Omental fat pad (tissue), 4 donors: Measurements from ENCODE around the gene IPO9. TPM values are rescaled to one million over a fixed set of nuclear protein-coding genes. Genes with fewer than 3 reads are reported as not detected.

Experiments
- ATAC-seq: fragments of 150-250 bp; one replicate; pipeline ENCODE4 v1.9.1; 2016; ENCODE audit warnings: mild to moderate bottlenecking, moderate library complexity; ENCODE audit not compliant: low FRiP score
- DNase-seq: peaks from one replicate; pipeline ENCODE4 v3.0.0-alpha.2; 2019; ENCODE audit warnings: low spot score
- total RNA-seq, 4 donors: library from RNA; depleted of rRNA; stranded (reverse); fragments of >200 nt; gene quantifications; one replicate each; pipeline ENCODE4 v1.1.0, GENCODE V29; 2016
- TF ChIP-seq, protein P1 (sequence below), 3 donors: fragments of 450-650 bp; IDR thresholded peaks; one replicate each; pipeline ENCODE4 v1.5.1; 2016 to 2017; ENCODE audit warnings: antibody characterized with exemption in 3 of 3, mild to moderate bottlenecking in 3 of 3, moderate library complexity in 2 of 3

IPO9 gene
- total RNA-seq: 10 to 100 TPM; 13.4 to 19.7 (median 17.4) TPM

DNA sequence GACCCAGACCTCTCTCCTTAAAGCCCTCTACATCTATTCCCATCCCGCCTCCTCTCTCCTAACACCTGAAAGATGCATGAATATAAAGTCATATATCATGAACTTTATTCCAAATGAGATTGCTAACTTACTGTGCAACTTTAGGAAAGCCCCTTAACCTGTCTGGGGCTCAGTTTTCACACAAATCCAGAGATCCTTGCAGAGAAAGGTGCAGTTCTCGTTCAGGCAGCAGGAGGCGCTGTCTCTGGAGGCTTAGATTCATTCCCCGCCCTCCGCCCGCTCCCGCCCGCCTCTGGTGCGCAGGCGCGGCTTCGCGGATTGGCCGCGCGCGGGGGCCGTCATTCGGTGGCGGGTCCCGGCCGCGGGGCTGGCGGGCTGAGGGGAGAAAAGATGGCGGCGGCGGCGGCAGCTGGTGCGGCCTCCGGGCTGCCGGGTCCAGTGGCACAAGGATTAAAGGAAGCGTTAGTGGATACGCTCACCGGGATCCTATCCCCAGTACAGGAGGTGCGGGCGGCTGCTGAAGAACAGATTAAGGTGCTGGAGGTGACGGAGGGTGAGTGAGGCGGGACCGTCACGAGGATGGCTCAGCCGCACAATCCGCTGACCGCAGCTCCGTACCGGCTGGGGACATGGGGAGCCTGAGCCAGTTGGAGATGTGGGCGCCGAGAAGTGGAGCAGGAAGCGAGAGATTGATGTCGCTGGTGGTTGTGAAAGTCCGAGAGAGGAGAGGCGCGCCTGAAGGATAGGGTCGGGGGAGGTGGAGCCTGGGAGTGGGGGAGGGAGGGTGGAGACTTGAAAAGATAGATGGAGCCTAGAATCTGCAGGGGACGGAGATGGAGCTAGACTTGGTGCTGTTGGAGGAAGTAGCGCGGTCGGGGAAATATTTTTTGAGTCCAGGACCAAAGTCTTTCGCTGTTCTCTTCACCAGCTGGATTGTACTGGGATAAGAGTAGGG lies at the start of gene IPO9:
Gene IPO9, plus strand, starts transcription at position 338 of the 955 bp plus-strand sequence. Its CDS starts 53 bp downstream, at position 391.
- TF ChIP-seq, protein P1, sequence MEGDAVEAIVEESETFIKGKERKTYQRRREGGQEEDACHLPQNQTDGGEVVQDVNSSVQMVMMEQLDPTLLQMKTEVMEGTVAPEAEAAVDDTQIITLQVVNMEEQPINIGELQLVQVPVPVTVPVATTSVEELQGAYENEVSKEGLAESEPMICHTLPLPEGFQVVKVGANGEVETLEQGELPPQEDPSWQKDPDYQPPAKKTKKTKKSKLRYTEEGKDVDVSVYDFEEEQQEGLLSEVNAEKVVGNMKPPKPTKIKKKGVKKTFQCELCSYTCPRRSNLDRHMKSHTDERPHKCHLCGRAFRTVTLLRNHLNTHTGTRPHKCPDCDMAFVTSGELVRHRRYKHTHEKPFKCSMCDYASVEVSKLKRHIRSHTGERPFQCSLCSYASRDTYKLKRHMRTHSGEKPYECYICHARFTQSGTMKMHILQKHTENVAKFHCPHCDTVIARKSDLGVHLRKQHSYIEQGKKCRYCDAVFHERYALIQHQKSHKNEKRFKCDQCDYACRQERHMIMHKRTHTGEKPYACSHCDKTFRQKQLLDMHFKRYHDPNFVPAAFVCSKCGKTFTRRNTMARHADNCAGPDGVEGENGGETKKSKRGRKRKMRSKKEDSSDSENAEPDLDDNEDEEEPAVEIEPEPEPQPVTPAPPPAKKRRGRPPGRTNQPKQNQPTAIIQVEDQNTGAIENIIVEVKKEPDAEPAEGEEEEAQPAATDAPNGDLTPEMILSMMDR (IDR thresholded peaks at IDR 0.05): peak in 2 of 3 donors; percentile 46 to 71
- peak; percentile 99 for DNase-seq
- ATAC-seq: peak; percentile 96

DNA sequence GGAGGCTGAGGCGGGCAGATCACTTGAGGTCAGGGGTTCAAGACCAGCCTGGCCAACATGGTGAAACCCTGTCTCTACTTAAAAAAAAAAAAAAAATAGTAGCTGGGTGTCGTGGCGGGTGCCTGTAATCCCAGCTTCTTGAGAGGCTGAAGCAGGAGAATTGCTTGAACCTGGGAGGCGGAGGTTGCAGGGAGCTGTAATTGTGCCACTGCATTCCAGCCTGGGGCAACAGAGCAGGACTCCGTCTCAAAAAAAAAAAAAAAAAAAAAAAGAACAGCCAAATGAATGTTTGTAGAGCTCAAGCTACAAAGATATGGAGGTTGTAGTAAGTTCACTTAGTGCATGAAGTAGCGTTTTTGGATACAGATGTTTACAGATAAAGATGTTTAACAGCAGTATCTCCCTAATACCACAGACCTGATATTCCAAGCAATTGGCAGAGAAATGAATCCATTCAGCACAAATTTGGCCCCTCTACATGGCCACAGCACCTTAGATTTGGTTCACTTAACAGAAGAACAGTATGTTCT lies 49.5 kb upstream of the IPO9 start:
- no peak for ATAC-seq
- DNase-seq: no peak
- TF ChIP-seq, protein P1 (IDR thresholded peaks at IDR 0.05): no peak

DNA sequence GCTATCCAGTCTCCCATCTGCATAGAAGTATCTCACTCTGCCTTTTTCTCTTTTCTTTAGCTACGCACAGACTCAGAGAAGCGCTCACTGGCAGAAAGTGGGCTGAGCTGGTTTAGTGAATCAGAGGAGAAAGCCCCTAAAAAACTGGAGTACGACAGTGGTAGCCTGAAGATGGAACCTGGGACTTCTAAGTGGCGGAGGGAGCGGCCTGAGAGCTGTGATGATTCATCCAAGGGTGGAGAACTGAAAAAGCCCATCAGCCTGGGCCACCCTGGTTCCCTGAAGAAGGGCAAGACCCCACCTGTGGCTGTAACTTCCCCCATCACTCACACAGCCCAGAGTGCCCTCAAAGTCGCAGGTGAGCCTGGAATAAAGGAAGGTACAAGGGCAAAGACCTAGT lies 48.0 kb upstream of the IPO9 start:
- no peak for ATAC-seq
- DNase-seq: no peak
- TF ChIP-seq, protein P1 (IDR thresholded peaks at IDR 0.05): no peak

DNA sequence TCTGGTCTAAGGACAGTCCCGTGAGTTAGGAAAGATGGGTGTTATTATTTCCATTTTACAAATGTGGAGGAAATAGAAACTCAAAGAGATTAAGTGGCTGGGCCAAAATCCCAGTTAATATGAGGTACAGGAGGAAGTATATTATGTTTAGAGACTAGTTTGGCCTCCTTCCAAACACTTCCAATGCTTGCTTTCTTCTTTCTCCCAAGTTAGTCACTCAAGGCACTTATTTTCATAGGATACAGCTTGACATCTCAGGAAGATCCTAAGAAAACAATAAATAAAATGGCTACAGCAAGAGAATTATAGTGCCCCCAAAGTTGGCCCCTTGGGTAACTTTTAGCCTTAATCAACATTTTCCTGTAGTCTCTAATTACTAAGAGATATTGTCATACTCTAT lies 47.5 kb upstream of the IPO9 start:
- DNase-seq (no peak), ATAC-seq (no peak)

DNA sequence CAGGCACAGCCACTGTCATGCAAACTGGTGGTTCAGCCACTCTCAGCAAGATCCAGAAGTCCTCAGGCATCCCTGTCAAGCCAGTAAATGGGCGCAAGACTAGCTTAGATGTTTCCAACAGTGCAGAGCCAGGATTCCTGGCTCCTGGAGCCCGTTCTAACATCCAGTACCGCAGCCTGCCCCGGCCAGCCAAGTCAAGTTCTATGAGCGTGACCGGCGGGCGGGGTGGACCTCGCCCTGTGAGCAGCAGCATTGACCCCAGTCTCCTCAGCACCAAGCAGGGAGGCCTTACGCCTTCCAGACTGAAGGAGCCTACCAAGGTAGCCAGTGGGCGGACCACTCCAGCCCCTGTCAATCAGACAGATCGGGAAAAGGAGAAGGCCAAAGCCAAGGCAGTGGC lies 46.6 kb upstream of the IPO9 start:
- ATAC-seq (no peak), DNase-seq (no peak)
- TF ChIP-seq, protein P1 (IDR thresholded peaks at IDR 0.05): no peak

More for the DNA sequence above, 47.5 kb upstream of the IPO9 start:
- TF ChIP-seq, protein P1 (IDR thresholded peaks at IDR 0.05): no peak

DNA sequence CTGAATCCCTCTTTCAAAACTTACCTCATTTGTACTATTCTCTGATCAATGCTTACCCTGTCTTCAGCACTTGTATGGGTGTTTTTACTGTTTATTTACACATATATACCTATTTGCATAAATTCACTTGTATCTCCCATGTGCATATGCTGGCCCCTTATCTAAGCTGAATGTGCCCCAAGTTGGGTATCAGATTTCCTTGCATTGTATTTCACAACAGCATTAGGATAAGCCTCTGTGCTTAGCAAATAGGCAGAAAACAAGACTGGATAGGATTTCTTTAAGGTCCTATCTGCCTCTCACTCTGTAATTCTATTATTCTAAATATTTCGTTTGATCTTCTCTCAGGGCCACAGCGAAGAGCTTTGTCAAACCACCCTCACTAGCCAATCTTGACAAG lies 45.9 kb upstream of the IPO9 start:
- ATAC-seq (no peak), DNase-seq (no peak)

More for the DNA sequence above, 45.9 kb upstream of the IPO9 start:
- TF ChIP-seq, protein P1 (IDR thresholded peaks at IDR 0.05): no peak
